Measurements from ENCODE around the gene EDEM3. TPM values are rescaled to one million over a fixed set of nuclear protein-coding genes. Genes with fewer than 3 reads are reported as not detected.

EDEM3 gene
- total RNA-seq, 1 experiment from 2014 or later, result 14.0 TPM

DNA sequence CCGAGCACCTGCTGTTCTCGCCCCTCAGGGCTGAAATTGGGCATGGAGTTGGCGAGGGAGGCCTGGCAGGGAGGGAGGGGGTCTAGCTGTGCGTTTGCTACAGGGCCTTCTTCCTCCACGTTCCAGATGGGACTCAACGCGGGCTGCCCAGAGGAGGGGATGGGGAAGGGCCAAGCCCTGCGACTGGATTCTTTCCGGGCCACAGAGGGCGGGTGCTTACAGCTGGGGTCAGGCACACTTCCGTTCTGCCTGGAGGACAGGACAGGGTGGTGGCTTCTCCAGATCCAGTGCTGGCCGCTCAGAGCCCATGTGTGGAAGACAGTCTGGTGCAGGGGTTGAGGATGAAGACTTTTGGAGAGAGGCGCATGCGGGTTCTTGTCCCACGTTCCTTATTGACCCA lies 90.0 kb downstream of the EDEM3 start:
- Histone ChIP-seq H3K56ac (ENCODE audit: insufficient read length, low read depth, low read length) (no peak overlapping the region), H2AFZ (ENCODE audit: low read length) (no peak overlapping the region), H2BK12ac (ENCODE audit: insufficient read length, low read depth, low read length) (no peak overlapping the region), H3K4me1 (ENCODE audit: insufficient read depth, low read length) (peaks cover 5% of the 10 kb centered on the region; the same call in 1 of the 2 replicates), H3K79me2 (ENCODE audit: insufficient read depth, low read length) (no peaks in the 10 kb centered on the region), H3K4me2 (ENCODE audit: insufficient read depth, insufficient read length, low read length) (no peak overlapping the region), H3K18ac (ENCODE audit: insufficient read length, low read depth, low read length) (no peak overlapping the region), H4K5ac (ENCODE audit: insufficient read length, low read depth, low read length) (no peak overlapping the region), H2BK120ac (ENCODE audit: low read depth, low read length, poor library complexity, severe bottlenecking) (no peak overlapping the region), H3K27me3 (ENCODE audit: insufficient read depth, low read length) (no peaks in the 10 kb centered on the region), H4K8ac (replicated peaks; ENCODE audit: insufficient read length, low read depth, low read length) (no peak overlapping the region), H2AK5ac (ENCODE audit: insufficient read length, low read length) (no peak overlapping the region), H4K20me1 (ENCODE audit: control insufficient read depth, insufficient read depth, insufficient read length) (no peaks in the 10 kb centered on the region), H4K91ac (ENCODE audit: insufficient read length, low read depth, low read length) (no peak overlapping the region), H3K4ac (ENCODE audit: low read depth, low read length) (no peak overlapping the region), H3K14ac (ENCODE audit: insufficient read depth, low read length) (no peak overlapping the region; the same call in 1 of the 2 replicates), H3K9me3 (ENCODE audit: control insufficient read depth, low read depth, low read length) (no peaks in the 10 kb centered on the region), H3K27ac (ENCODE audit: insufficient read length, low read depth, low read length) (no peak overlapping the region), H3K23me2 (ENCODE audit: insufficient read length, low read depth, low read length, poor library complexity, severe bottlenecking) (peaks cover 4% of the 10 kb centered on the region), H2BK15ac (ENCODE audit: low read depth, low read length) (no peak overlapping the region), H2BK20ac (ENCODE audit: low read depth, low read length, poor library complexity, severe bottlenecking) (no peak overlapping the region), H2BK5ac (ENCODE audit: insufficient read length, low read length) (no peak overlapping the region), H3T11ph (ENCODE audit: low read length) (no peak overlapping the region), H3K23ac (ENCODE audit: insufficient read length, low read depth, low read length) (no peak overlapping the region), H3K79me1 (ENCODE audit: insufficient read depth, low read depth, low read length, poor library complexity, severe bottlenecking) (no peaks in the 10 kb centered on the region), H3K9ac (ENCODE audit: extremely low read depth, insufficient read length, low read length) (no peak overlapping the region)
- Mint-ChIP-seq H3K9me3 (no peaks in the 10 kb centered on the region), H3K36me3 (ENCODE audit: insufficient read depth in 1 of 3, low read depth in 3 of 3) (no peaks in the 10 kb centered on the region; a peak in 1 of 7 replicates), H3K4me3 (peak overlapping the region in 1 of 2 experiments; percentile 22; a peak in 1 of 5 replicates), H3K27me3 (ENCODE audit: low read depth) (peaks cover 11% of the 10 kb centered on the region; the same call in 1 of the 2 replicates), H3K27ac (no peak overlapping the region), H3K4me1 (peaks cover 59 to 62% of the 10 kb centered on the region in 2 experiments)
- DNase-seq, result peak; percentile 47
- WGBS (ENCODE audit: extremely low coverage, insufficient read length, low lambda C conversion rate), result no CpG with 5 or more reads among the region's 15 CpGs
- TF ChIP-seq, protein P1, sequence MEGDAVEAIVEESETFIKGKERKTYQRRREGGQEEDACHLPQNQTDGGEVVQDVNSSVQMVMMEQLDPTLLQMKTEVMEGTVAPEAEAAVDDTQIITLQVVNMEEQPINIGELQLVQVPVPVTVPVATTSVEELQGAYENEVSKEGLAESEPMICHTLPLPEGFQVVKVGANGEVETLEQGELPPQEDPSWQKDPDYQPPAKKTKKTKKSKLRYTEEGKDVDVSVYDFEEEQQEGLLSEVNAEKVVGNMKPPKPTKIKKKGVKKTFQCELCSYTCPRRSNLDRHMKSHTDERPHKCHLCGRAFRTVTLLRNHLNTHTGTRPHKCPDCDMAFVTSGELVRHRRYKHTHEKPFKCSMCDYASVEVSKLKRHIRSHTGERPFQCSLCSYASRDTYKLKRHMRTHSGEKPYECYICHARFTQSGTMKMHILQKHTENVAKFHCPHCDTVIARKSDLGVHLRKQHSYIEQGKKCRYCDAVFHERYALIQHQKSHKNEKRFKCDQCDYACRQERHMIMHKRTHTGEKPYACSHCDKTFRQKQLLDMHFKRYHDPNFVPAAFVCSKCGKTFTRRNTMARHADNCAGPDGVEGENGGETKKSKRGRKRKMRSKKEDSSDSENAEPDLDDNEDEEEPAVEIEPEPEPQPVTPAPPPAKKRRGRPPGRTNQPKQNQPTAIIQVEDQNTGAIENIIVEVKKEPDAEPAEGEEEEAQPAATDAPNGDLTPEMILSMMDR (conservative IDR thresholded peaks at IDR 0.05), result no peak
